ENCODE results near the gene EXOSC2. TPM values are rescaled to one million over a fixed set of nuclear protein-coding genes. Genes with fewer than 3 reads are reported as not detected.

Gene EXOSC2
- total RNA-seq, 2 experiments from 2014 or later, result 96.4 to 101 TPM

- no peaks in the 10 kb centered on the region for H3K9me3 Mint-ChIP-seq
- no peaks in the 10 kb centered on the region for H3K27me3 Mint-ChIP-seq
- DNase-seq, result peak; percentile 73
- peaks cover 16% of the 10 kb centered on the region for H3K4me1 Mint-ChIP-seq
- no peak overlapping the region for H3K4me3 Mint-ChIP-seq
- H3K27ac Mint-ChIP-seq, result peak overlapping the region; percentile 57
- H3K36me3 Mint-ChIP-seq, result peaks cover 45% of the 10 kb centered on the region
Measured at GRCh38 chr9:130701059-130702022, 7.8 kb downstream of the EXOSC2 start.

GRCh38 chr9:130703501-130703900 lies 9.9 kb downstream of the EXOSC2 start:
- no peak overlapping the region for H3K27ac Mint-ChIP-seq
- H3K9me3 Mint-ChIP-seq, result no peaks in the 10 kb centered on the region
- no peaks in the 10 kb centered on the region for H3K27me3 Mint-ChIP-seq
- H3K4me3 Mint-ChIP-seq, result no peak overlapping the region
- H3K4me1 Mint-ChIP-seq, result peaks cover 4% of the 10 kb centered on the region
- no peak for DNase-seq
- peaks cover 33% of the 10 kb centered on the region for H3K36me3 Mint-ChIP-seq

- peak overlapping the region; percentile 19 for H3K27ac Mint-ChIP-seq
Measured at GRCh38 chr9:130707225-130707976, 13.8 kb downstream of the EXOSC2 start.

GRCh38 chr9:130710822-130711352 lies 17.3 kb downstream of the EXOSC2 start:
- no peak for DNase-seq
- H3K27me3 Mint-ChIP-seq, result no peaks in the 10 kb centered on the region
- no peak overlapping the region for H3K4me3 Mint-ChIP-seq
- H3K36me3 Mint-ChIP-seq, result peaks cover 4% of the 10 kb centered on the region
- H3K9me3 Mint-ChIP-seq, result no peaks in the 10 kb centered on the region
- no peak overlapping the region for H3K27ac Mint-ChIP-seq
- H3K4me1 Mint-ChIP-seq, result peaks cover 23% of the 10 kb centered on the region

More at GRCh38 chr9:130707225-130707976, 13.8 kb downstream of the EXOSC2 start:
- Mint-ChIP-seq H3K27me3 (no peaks in the 10 kb centered on the region), H3K9me3 (no peaks in the 10 kb centered on the region), H3K4me1 (peaks cover 1% of the 10 kb centered on the region), H3K36me3 (peaks cover 26% of the 10 kb centered on the region), H3K4me3 (no peak overlapping the region)
- DNase-seq, result peak; percentile 47

DNA sequence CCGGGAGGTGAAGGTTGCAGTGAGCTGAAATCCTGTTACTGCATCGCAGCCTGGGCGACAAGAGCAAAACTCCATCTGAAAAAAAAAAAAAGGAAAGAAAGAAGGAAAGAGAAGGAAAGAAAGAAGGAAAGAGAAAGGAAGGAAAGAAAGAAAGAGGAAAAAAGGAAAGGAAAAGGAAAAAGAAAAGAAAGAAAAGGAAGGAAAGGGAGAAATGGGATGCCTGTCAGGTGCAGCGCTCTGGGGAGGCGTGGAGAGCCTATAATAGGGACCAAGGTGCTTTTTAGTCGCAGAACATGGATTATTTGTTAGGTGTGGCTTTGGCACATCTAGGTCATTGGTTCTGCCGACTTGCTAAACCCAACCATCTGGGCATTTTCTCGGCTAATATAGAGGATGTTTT lies 17.9 kb downstream of the EXOSC2 start:
- no peak for DNase-seq
- Mint-ChIP-seq H3K4me3 (no peak overlapping the region), H3K9me3 (no peaks in the 10 kb centered on the region), H3K4me1 (peaks cover 29% of the 10 kb centered on the region), H3K36me3 (no peaks in the 10 kb centered on the region), H3K27me3 (no peaks in the 10 kb centered on the region), H3K27ac (no peak overlapping the region)

- peak overlapping the region; percentile 93 for H3K4me3 Mint-ChIP-seq
Measured at GRCh38 chr9:130712564-130713285, 19.1 kb downstream of the EXOSC2 start.

DNA sequence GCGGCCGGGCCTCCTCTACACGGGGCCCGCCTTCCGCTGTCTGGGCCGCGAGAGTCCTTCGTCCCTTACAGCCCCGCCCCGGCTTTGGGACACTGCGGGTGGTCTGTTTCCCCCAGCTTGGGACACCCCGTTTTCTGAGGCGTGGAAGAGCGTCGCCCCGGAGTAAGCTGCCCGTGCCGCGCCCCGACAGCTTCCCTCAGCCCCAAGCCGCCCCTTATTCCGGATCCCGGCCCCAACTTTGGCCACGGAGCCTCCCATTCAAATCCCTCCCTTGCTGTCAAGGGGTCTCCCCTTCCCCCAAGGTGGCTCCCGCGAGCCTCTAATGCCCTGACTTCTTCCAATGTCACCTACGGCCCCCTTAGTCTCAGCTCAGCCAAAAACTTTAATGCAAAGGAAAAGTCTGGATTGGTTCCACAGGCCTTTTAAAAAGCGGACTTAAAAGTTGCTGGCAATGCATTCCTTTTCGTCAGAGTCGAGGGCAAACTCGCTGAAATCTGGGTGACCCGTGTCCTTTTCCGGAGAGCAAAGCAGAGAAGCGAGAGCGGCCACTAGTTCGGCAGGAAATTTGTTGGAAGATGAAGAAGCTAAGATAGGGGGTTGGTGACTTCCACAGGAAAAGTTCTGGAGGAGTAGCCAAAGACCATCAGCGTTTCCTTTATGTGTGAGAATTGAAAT lies 19.8 kb downstream of the EXOSC2 start:
- Mint-ChIP-seq H3K27ac (peak overlapping the region; percentile 80), H3K4me3 (peak overlapping the region; percentile 93), H3K9me3 (no peaks in the 10 kb centered on the region), H3K4me1 (peaks cover 30% of the 10 kb centered on the region), H3K36me3 (no peaks in the 10 kb centered on the region), H3K27me3 (no peaks in the 10 kb centered on the region)
- DNase-seq, result no peak

More at GRCh38 chr9:130712564-130713285, 19.1 kb downstream of the EXOSC2 start:
- peaks cover 30% of the 10 kb centered on the region for H3K4me1 Mint-ChIP-seq
- no peaks in the 10 kb centered on the region for H3K36me3 Mint-ChIP-seq
- H3K9me3 Mint-ChIP-seq, result no peaks in the 10 kb centered on the region
- peak overlapping the region; percentile 86 for H3K27ac Mint-ChIP-seq
- peak; percentile 97 for DNase-seq
- no peaks in the 10 kb centered on the region for H3K27me3 Mint-ChIP-seq

DNA sequence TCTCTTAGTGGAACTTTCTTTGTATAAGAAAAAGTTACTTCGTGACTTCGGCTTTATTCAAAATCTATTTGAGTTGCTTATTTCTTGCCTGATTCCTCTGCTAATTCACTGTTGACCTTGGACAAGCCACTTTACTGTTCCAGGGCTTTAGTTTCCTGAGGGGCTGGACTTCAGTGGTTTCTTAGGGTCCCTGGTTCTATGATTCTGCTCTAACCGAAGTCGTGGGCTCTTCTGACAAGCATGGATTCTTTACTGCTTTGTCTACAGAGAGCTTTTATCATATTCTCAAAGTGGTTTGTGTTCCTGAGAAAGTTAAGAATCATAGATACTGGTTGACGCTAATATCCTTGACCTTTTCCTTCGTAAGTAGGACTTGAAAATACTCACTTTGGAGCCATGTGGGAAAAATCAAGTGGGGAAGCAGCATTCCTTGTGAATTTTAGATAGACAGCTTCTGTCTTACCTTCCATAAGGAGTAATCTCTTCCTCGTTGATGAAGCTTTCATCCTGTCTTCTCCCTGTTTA lies 21.1 kb downstream of the EXOSC2 start:
- peaks cover 30% of the 10 kb centered on the region for H3K4me1 Mint-ChIP-seq
- no peak for DNase-seq

GRCh38 chr9:130715270-130715669 lies 21.7 kb downstream of the EXOSC2 start:
- Mint-ChIP-seq H3K4me1 (peaks cover 30% of the 10 kb centered on the region), H3K4me3 (peak overlapping the region; percentile 93), H3K36me3 (no peaks in the 10 kb centered on the region), H3K27ac (no peak overlapping the region), H3K27me3 (no peaks in the 10 kb centered on the region), H3K9me3 (no peaks in the 10 kb centered on the region)
- DNase-seq, result no peak

More for the DNA sequence above, 21.1 kb downstream of the EXOSC2 start:
- Mint-ChIP-seq H3K9me3 (no peaks in the 10 kb centered on the region), H3K36me3 (no peaks in the 10 kb centered on the region), H3K4me3 (peak overlapping the region; percentile 93), H3K27me3 (no peaks in the 10 kb centered on the region), H3K27ac (no peak overlapping the region)

DNA sequence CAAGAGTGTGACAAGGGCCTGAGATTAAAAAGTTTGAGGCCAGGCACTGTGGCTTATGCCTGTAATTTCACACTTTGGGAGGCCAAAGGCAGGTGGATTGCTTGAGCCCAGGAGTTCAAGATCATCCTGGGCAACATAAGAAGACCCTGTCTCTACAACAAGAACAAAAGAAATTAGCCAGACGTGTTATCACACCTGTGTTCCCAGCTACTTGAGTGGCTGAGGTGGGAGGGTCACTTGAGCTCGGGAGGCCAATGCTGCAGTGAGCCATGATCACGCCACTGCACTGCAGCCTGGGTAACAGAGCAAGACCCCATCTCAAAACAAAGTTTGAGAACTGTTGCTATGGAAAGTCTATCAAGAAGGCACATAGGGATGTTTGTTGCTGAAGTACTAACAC lies 25.0 kb downstream of the EXOSC2 start:
- Mint-ChIP-seq H3K36me3 (no peaks in the 10 kb centered on the region), H3K4me3 (no peak overlapping the region)
- no peak for DNase-seq

GRCh38 chr9:130720762-130721161 lies 27.2 kb downstream of the EXOSC2 start:
- H3K27ac Mint-ChIP-seq, result no peak overlapping the region
- peaks cover 15% of the 10 kb centered on the region for H3K4me1 Mint-ChIP-seq
- H3K27me3 Mint-ChIP-seq, result no peaks in the 10 kb centered on the region
- no peak overlapping the region for H3K4me3 Mint-ChIP-seq
- DNase-seq, result no peak
- no peaks in the 10 kb centered on the region for H3K36me3 Mint-ChIP-seq
- no peaks in the 10 kb centered on the region for H3K9me3 Mint-ChIP-seq

More for the DNA sequence above, 25.0 kb downstream of the EXOSC2 start:
- Mint-ChIP-seq H3K9me3 (no peaks in the 10 kb centered on the region), H3K27me3 (no peaks in the 10 kb centered on the region), H3K4me1 (peaks cover 34% of the 10 kb centered on the region), H3K27ac (no peak overlapping the region)

GRCh38 chr9:130728721-130729120 lies 35.1 kb downstream of the EXOSC2 start:
- peaks cover 3% of the 10 kb centered on the region for H3K36me3 Mint-ChIP-seq
- H3K27ac Mint-ChIP-seq, result no peak overlapping the region
- no peaks in the 10 kb centered on the region for H3K27me3 Mint-ChIP-seq
- no peak overlapping the region for H3K4me3 Mint-ChIP-seq
- DNase-seq, result no peak
- no peaks in the 10 kb centered on the region for H3K9me3 Mint-ChIP-seq
- H3K4me1 Mint-ChIP-seq, result peaks cover 23% of the 10 kb centered on the region

DNA sequence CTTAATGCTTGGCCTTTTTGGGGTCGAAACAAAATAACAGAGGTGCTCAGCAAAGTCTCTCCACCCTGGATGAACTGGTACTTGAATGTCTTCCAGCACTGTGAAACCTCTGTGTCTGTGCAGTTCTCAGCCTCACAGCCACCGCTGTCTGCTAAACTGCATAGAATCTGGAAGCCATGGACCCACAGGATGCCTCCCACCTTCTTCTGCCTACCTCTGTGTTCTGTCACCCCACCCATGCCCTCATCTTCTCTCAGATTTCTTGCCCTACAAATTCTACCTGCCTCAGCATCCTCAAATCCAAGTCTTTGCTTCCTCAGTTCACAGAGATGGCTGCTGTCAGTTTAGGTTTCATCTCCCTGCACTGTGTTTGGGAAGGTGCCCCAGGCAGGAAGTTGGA lies 35.6 kb downstream of the EXOSC2 start:
- Mint-ChIP-seq H3K4me3 (no peak overlapping the region), H3K36me3 (peaks cover 3% of the 10 kb centered on the region), H3K27ac (peak overlapping the region; percentile 6), H3K27me3 (no peaks in the 10 kb centered on the region), H3K9me3 (no peaks in the 10 kb centered on the region), H3K4me1 (peaks cover 23% of the 10 kb centered on the region)
- no peak for DNase-seq

- peaks cover 23% of the 10 kb centered on the region for H3K4me1 Mint-ChIP-seq
- no peak overlapping the region for H3K4me3 Mint-ChIP-seq
- DNase-seq, result no peak
Measured at GRCh38 chr9:130731355-130731754, 37.8 kb downstream of the EXOSC2 start.

More at GRCh38 chr9:130731355-130731754, 37.8 kb downstream of the EXOSC2 start:
- Mint-ChIP-seq H3K27ac (no peak overlapping the region), H3K36me3 (peaks cover 3% of the 10 kb centered on the region), H3K27me3 (no peaks in the 10 kb centered on the region), H3K9me3 (no peaks in the 10 kb centered on the region)
